K562 (cell line): ENCODE measurements around the gene FMNL1. TPM values are rescaled to one million over a fixed set of nuclear protein-coding genes. Genes with fewer than 3 reads are reported as not detected.
A peak's percentile ranks its signal among the peaks of the same experiment; 100 is the strongest.

Experiments
- ATAC-seq: fragments of 200-7000 bp; cut with Tn5 transposase; 3 replicates; pipeline ENCODE4 v1.9.1; 2020; ENCODE audit warnings: moderate library complexity
- BruUV-seq: library from RNA; stranded (reverse); fragments of 400-500 nt; replicated peaks from 2 replicates; lab custom pipeline; 2021; lab: Mats Ljungman, UMichigan
- CTCF ChIA-PET: fragments of 300-600 bp; formaldehyde crosslinking; extraction: SDS; loops from one replicate; lab custom pipeline; 2021; ENCODE audit warnings: low intra/inter-chr PET ratio; lab: Yijun Ruan, JAX
- POLR2A ChIA-PET: fragments of 300-600, 350-650 bp; sonication (Branson Sonifier 250); formaldehyde crosslinking; extraction: SDS; loops from one replicate; lab custom pipeline; 2021; ENCODE audit warnings: antibody characterized with exemption, inconsistent platforms; lab: Yijun Ruan, JAX
- DNase-seq, 4 experiments: peaks; one replicate each; pipeline versions ENCODE4 v3.0.0 to v3.0.0-alpha.2; 2011 to 2018; ENCODE audit warnings: low spot score in 3 of 4, mixed read lengths in 3 of 4; ENCODE audit errors: extremely low read depth in 1 of 4
- FAIRE-seq: peaks from 2 replicates; lab custom pipeline; 2011; peaks lifted over from hg19 to GRCh38; lab: Jason Lieb, UNC
- H2AFZ ChIP-seq: 2 replicates; pipeline ENCODE4 v1.6.0; 2011; ENCODE audit warnings: low read depth, low read length, control low read depth, inconsistent platforms
- H3K27ac ChIP-seq: fragments of 200-600 bp; 3 replicates; pipeline ENCODE4 v1.8.0; 2011; ENCODE audit warnings: low read depth, mild to moderate bottlenecking, control low read depth, inconsistent platforms, low read length, moderate library complexity, mixed read lengths; ENCODE audit errors: extremely low read depth
- H3K27me3 ChIP-seq, 2 experiments: fragments of 300-600 bp in 1 of 2; 2 replicates in 1 of 2; 3 replicates in 1 of 2; pipeline versions ENCODE4 v1.6.0 to v1.8.0; 2011; ENCODE audit warnings: inconsistent platforms in 2 of 2, low read length in 2 of 2, mild to moderate bottlenecking in 1 of 2, mixed read lengths in 1 of 2, moderate library complexity in 1 of 2; ENCODE audit not compliant: control insufficient read depth in 2 of 2, insufficient read depth in 2 of 2
- H3K36me3 ChIP-seq: fragments of 300-600 bp; 3 replicates; pipeline ENCODE4 v1.8.0; 2011; ENCODE audit warnings: mild to moderate bottlenecking, low read length, inconsistent platforms; ENCODE audit not compliant: control insufficient read depth, insufficient read depth
- H3K4me1 ChIP-seq, 2 experiments: fragments of 200-600 bp in 1 of 2; replicated peaks in 1 of 2; 2 replicates in 1 of 2; 3 replicates in 1 of 2; pipeline versions ENCODE4 v1.5.1 to v1.8.0; 2011; ENCODE audit warnings: inconsistent platforms in 2 of 2, low read length in 2 of 2, mild to moderate bottlenecking in 1 of 2, mixed read lengths in 1 of 2, moderate library complexity in 1 of 2; ENCODE audit not compliant: control insufficient read depth in 2 of 2, insufficient read depth in 2 of 2
- H3K4me2 ChIP-seq: 2 replicates; pipeline ENCODE4 v1.6.1; 2011; ENCODE audit warnings: low read length, control low read depth, inconsistent platforms, mixed read lengths; ENCODE audit not compliant: insufficient read depth
- H3K4me3 ChIP-seq: fragments of 200-600 bp; sonication (generic), shearing (Covaris generic); 2 replicates; pipeline ENCODE4 v1.5.1; 2016; ENCODE audit warnings: control low read depth, inconsistent platforms
- H3K79me2 ChIP-seq: fragments of 200-600 bp; 3 replicates; pipeline ENCODE4 v1.8.0; 2011; ENCODE audit warnings: low read length, inconsistent platforms; ENCODE audit not compliant: control insufficient read depth, insufficient read depth
- H3K9ac ChIP-seq, 2 experiments: 2 replicates each; pipeline versions ENCODE4 v1.6.0 to v1.6.1; 2011; ENCODE audit warnings: low read depth in 2 of 2, low read length in 2 of 2, control low read depth in 1 of 2, inconsistent platforms in 1 of 2, mild to moderate bottlenecking in 1 of 2, mixed read lengths in 1 of 2; ENCODE audit not compliant: insufficient read depth in 1 of 2
- H3K9me1 ChIP-seq: one replicate; pipeline ENCODE4 v1.6.0; 2011; ENCODE audit warnings: inconsistent platforms, mild to moderate bottlenecking, low read length, moderate library complexity; ENCODE audit not compliant: control insufficient read depth, insufficient read depth
- H3K9me3 ChIP-seq: replicated peaks from 2 replicates; pipeline ENCODE4 v1.5.1; 2011; ENCODE audit warnings: low read depth, low read length, inconsistent platforms; ENCODE audit not compliant: control insufficient read depth, insufficient read depth
- H4K20me1 ChIP-seq: replicated peaks from 2 replicates; pipeline ENCODE4 v1.6.1; 2011; ENCODE audit warnings: low read length, inconsistent platforms, mixed read lengths; ENCODE audit not compliant: control insufficient read depth, insufficient read depth
- ARID3A ChIP-seq: IDR thresholded peaks from 2 replicates; pipeline ENCODE4 v1.6.1; 2012; ENCODE audit warnings: low read depth, low read length, improper control_type of control experiment, borderline replicate concordance
- CHD2 ChIP-seq: IDR thresholded peaks from 2 replicates; pipeline ENCODE4 v1.6.1; 2011; ENCODE audit warnings: low read depth, low read length
- MAFK ChIP-seq: IDR thresholded peaks from 2 replicates; pipeline ENCODE4 v1.6.1; 2011; ENCODE audit warnings: low read length, improper control_type of control experiment
- MTA3 ChIP-seq: fragments of 450-650 bp; formaldehyde crosslinking; IDR thresholded peaks from 2 replicates; pipeline ENCODE4 v1.6.1; 2017; ENCODE audit warnings: mild to moderate bottlenecking, borderline replicate concordance
- NUFIP1 ChIP-seq: fragments of 450-650 bp; IDR thresholded peaks from 2 replicates; pipeline ENCODE4 v1.6.1; 2018; ENCODE audit not compliant: partially characterized antibody
- PCBP2 ChIP-seq: fragments of 200-400 bp; formaldehyde crosslinking; IDR thresholded peaks from 2 replicates; pipeline ENCODE4 v1.6.1; 2018; ENCODE audit warnings: low read length, low read depth, mild to moderate bottlenecking, moderate library complexity; ENCODE audit not compliant: poor library complexity, severe bottlenecking
- PHB2 ChIP-seq: fragments of 450-650 bp; IDR thresholded peaks from 2 replicates; pipeline ENCODE4 v1.6.1; 2017; ENCODE audit warnings: low read depth
- SOX6 ChIP-seq: fragments of 450-650 bp; IDR thresholded peaks from 2 replicates; pipeline ENCODE4 v1.6.1; 2014; ENCODE audit warnings: mild to moderate bottlenecking
- TAL1 ChIP-seq: fragments of 450-650 bp; IDR thresholded peaks from 2 replicates; pipeline ENCODE4 v1.6.1; 2016; ENCODE audit warnings: mild to moderate bottlenecking
- ZC3H4 ChIP-seq: sonication (generic); formaldehyde crosslinking; IDR thresholded peaks from 2 replicates; pipeline ENCODE4 v1.9.0; 2021; ENCODE audit warnings: missing genetic modification reagents, borderline replicate concordance
- ZMIZ1 ChIP-seq, 2 experiments: fragments of 150-350 bp in 1 of 2; IDR thresholded peaks; 2 replicates each; pipeline ENCODE4 v1.6.1; 2012 to 2016; ENCODE audit warnings: low read depth in 2 of 2, low read length in 2 of 2, mild to moderate bottlenecking in 1 of 2, moderate library complexity in 1 of 2
- ZNF184 ChIP-seq: sonication (generic); formaldehyde crosslinking; IDR thresholded peaks from 2 replicates; pipeline ENCODE4 v1.5.0; 2020; ENCODE audit warnings: missing genetic modification reagents
- whole genome bisulfite sequencing: fragments of 100-300 bp; shearing (Covaris generic); methylation state at CpG from one replicate; pipeline ENCODE4 v1.1.6; 2016; ENCODE audit warnings: low coverage, mixed read lengths; ENCODE audit not compliant: insufficient coverage; ENCODE audit errors: missing lambda C conversion rate; 5-methylcytosine and 5-hydroxymethylcytosine counted together
- in situ Hi-C: fragments of 300-500 bp; cut with MboI; formaldehyde crosslinking; loops from 4 replicates; pipeline ENCODE4 v1.15.0; 2018; ENCODE audit warnings: inconsistent platforms, mixed read lengths
- intact Hi-C: fragments of 100-400 bp; cut with micrococcal nuclease; formaldehyde crosslinking; loops from 2 replicates; pipeline ENCODE4 v1.14.2; 2022
- polyA plus RNA-seq, 8 experiments: library from polyadenylated mRNA; depleted of rRNA in 4 of 8; stranded (reverse) in 5 of 8; unstranded in 3 of 8; fragments of >200 nt; fragmentation: Nextera tagmentation in 2 of 8; fragmentation: Illumina TruSeq in 1 of 8; extraction: Ambion mirVana in 2 of 8; extraction: Trizol in 1 of 8; gene quantifications; 2 replicates each; pipeline versions ENCODE4 v1.2.1 to v1.2.3, GENCODE V29; 2011 to 2014; ENCODE audit warnings: inconsistent platforms in 1 of 8, missing spikeins in 1 of 8
- total RNA-seq, 7 experiments: library from RNA; depleted of rRNA in 6 of 7; stranded (reverse); fragments of >200 nt in 6 of 7; fragmentation: Illumina TruSeq in 2 of 7; extraction: Trizol in 2 of 7; gene quantifications; 2 replicates each; pipeline versions ENCODE4 v1.2.1 to v1.2.3, GENCODE V29; 2011 to 2021; ENCODE audit warnings: low replicate concordance in 1 of 7
- TF ChIP-seq, protein P1 (sequence below), 2 experiments: IDR thresholded peaks; 2 replicates each; pipeline ENCODE4 v1.6.1; 2012; ENCODE audit warnings: improper control_type of control experiment in 2 of 2, low read depth in 2 of 2, low read length in 2 of 2, borderline replicate concordance in 1 of 2

The FMNL1 gene
- total and polyA plus RNA-seq, 9 of the 15 experiments (the other 6 are each of a cell fraction or from before 2014, with no cell fraction given) = 0.70 to 36.6 (median 7.7) TPM

DNA sequence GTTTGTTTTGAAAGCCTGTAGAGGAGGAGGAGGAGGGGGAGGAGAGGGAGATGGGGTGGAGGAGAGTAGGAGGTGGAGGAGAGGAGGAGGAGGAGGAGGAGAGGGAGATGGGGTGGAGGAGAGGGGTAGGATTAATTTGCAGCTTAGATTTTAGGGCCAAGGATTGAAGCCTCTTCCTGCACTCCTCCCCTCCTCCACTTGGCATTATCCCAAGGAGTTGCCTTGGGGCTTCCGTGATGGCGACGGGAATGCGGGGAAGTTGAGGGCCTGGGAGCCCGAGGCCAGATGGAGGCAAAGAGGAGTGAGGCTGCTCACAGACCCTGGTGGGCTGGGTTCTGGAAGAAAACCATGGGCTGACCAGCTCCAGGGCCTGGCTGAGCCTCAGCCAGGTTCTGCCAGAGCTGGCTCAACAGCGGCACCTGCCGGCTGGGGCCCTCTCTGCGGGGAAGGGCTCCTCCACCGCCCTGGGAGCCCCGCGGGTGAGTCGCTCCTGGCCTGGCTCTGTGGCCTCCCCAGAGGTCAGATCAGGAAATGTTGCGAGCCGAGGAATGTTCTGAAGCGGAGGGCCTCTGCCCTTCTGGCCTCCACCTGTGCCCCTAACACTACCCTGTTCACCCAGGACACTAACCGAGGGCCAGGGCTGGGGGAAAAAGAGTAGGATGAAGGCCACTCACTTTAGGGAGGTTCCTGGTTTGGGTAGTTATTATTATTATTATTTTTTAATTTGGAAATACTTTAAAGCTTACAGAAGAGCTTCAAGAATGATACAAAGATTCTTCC lies 23.9 kb upstream of the FMNL1 start:
- H3K4me3 ChIP-seq = no peak overlapping the region
- CTCF ChIA-PET = interaction anchor here (0.5 to 7.5 kb wide), 9 partner anchors 38 to 722 kb away, joined by 3 to 165 read pairs (median 3); partner anchors contain the start of genes ACBD4 and PLCD3
- H3K27ac ChIP-seq = no peak overlapping the region
- no peaks in the 10 kb centered on the region for H3K27me3 ChIP-seq
- FAIRE-seq = peak; percentile 89
- peak overlapping the region; percentile 29 to 79; a peak in 3 of 4 replicates for H3K9ac ChIP-seq
- ATAC-seq = peak; percentile 100
- intact Hi-C loops = loop anchor here (1.0 to 2.0 kb wide), 2 partner anchors 49 to 62 kb away; partner anchors contain the start of genes ACBD4 and HEXIM1
- in situ Hi-C loops = loop anchor here (5.0 kb wide), 1 partner anchor 60 kb away; the partner anchor contains the start of gene ACBD4
- no peaks in the 10 kb centered on the region for H3K9me1 ChIP-seq
- no peaks in the 10 kb centered on the region for H3K9me3 ChIP-seq
- H3K4me1 ChIP-seq = peaks cover 12 to 13% of the 10 kb centered on the region in 2 experiments
- peak overlapping the region; percentile 94 for H2AFZ ChIP-seq
- DNase-seq = peak; percentile 91 to 96 (median 94)
- H3K4me2 ChIP-seq = peak overlapping the region; percentile 34; the same call in 1 of the 2 replicates
- WGBS = under 1% methylated on average over 15 of the region's 16 CpGs
- H3K79me2 ChIP-seq = no peaks in the 10 kb centered on the region
- BruUV-seq = no TSS peak
- no peaks in the 10 kb centered on the region for H3K36me3 ChIP-seq
- POLR2A ChIA-PET = interaction anchor here (0.6 to 6.7 kb wide), 6 partner anchors 9 to 62 kb away, joined by 3 to 137 read pairs (median 4); partner anchors contain the start of genes ACBD4, HEXIM1 and HEXIM2
- no peaks in the 10 kb centered on the region for H4K20me1 ChIP-seq
- TF ChIP-seq, protein P1, sequence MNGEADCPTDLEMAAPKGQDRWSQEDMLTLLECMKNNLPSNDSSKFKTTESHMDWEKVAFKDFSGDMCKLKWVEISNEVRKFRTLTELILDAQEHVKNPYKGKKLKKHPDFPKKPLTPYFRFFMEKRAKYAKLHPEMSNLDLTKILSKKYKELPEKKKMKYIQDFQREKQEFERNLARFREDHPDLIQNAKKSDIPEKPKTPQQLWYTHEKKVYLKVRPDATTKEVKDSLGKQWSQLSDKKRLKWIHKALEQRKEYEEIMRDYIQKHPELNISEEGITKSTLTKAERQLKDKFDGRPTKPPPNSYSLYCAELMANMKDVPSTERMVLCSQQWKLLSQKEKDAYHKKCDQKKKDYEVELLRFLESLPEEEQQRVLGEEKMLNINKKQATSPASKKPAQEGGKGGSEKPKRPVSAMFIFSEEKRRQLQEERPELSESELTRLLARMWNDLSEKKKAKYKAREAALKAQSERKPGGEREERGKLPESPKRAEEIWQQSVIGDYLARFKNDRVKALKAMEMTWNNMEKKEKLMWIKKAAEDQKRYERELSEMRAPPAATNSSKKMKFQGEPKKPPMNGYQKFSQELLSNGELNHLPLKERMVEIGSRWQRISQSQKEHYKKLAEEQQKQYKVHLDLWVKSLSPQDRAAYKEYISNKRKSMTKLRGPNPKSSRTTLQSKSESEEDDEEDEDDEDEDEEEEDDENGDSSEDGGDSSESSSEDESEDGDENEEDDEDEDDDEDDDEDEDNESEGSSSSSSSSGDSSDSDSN (IDR thresholded peaks at IDR 0.05; ENCODE audit: borderline replicate concordance in 1 of 2, low read depth in 2 of 2, low read length in 2 of 2) = peak; percentile 31 to 84; a peak in 3 of 4 replicates
- TF ChIP-seq TAL1 = no peak
- peak in 1 of 2 experiments; percentile 62; a peak in 2 of 4 replicates for TF ChIP-seq ZMIZ1 (IDR thresholded peaks at IDR 0.05; ENCODE audit: low read depth in 2 of 2, low read length in 2 of 2)
- TF ChIP-seq ZC3H4 (CRISPR knock-in tag) = no peak
- no peak for TF ChIP-seq PCBP2
- TF ChIP-seq CHD2 = no peak
- TF ChIP-seq MAFK = 0 out of 2 replicates have a peak, but pooled peaks have one; percentile 13
- peak; percentile 58; the same call in 1 of the 2 replicates for TF ChIP-seq MTA3
- no peak for TF ChIP-seq NUFIP1
- peak; percentile 59; the same call in 1 of the 2 replicates for TF ChIP-seq SOX6
- TF ChIP-seq ARID3A = peak; percentile 67; the same call in 1 of the 2 replicates
- TF ChIP-seq ZNF184 = no peak
- 0 out of 2 replicates have a peak, but pooled peaks have one; percentile 22 for TF ChIP-seq PHB2
